DMS 273 (cell line): ENCODE results near the gene PDCD7.
"Not testable (repeated sequence)": the region's sequence is repeated elsewhere in the genome, so short reads cannot be mapped to it uniquely, and the experiment has no call there.

Experiments
- DNase-seq: peaks from one replicate; lab custom pipeline; 2025; ENCODE audit not compliant: unreplicated experiment; lab: John Stamatoyannopoulos, UW

Gene PDCD7

DNA sequence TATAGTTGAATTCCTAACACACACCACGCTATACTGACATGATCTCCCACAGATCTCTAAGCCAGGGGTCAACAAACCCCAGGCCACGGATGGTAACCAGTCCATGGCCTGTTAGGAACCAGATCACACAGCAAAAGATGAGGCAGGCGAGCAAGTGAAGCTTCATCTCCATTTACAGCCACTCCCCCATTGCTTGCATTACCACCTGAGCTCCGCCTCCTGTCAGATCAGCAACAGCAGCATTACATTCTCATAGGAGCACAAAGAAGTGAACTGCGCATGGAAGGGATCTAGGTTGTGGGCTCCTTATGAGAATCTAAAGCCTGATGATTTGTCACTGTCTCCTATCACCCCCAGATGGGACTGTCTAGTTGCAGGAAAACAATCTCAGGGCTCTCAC lies 2.7 kb downstream of the PDCD7 start:
- DNase-seq: no peak

DNA sequence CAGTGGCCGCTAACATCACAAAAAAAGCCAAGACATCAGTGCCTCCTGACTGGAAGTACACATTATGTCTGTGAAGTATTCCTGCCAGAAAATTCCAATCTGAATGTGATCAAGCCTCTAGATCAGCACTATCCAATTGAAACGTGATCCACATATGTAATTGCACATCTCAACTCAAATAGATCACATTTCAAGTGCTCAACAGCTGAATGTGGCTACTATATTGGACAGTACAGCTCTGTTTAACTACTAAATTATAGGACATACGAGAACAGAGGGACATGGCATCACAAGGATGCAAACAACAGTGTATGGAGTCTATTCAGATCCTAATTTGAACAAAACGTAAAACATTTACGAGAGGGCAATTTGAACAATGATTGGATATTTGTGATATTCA lies 18.1 kb downstream of the PDCD7 start:
- DNase-seq: peak; percentile 41

DNA sequence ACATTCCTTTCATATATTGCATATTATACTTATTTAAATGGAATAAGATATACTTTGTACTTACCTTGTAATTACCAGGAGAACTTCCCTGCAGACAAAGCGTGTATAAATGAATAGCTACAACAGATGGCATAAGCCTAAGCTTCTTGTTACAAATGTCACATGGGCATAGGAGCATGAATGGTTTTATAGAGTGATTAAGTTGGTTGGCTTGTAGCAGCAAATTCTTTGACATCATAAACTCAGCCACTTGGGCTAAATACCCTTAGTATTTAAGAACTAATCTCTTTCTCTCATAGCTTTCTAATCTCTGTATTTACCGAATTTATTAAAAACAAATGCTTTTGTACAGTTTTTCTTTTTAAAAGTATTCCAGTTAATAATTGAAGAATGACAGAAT lies 18.5 kb downstream of the PDCD7 start, which contains the start of gene UBAP1L:
UBAP1L (minus strand) TSS at position 115 of the 400 bp plus-strand sequence. CDS start 8,985 bp downstream, outside the sequence.
- peak; percentile 68 for DNase-seq

DNA sequence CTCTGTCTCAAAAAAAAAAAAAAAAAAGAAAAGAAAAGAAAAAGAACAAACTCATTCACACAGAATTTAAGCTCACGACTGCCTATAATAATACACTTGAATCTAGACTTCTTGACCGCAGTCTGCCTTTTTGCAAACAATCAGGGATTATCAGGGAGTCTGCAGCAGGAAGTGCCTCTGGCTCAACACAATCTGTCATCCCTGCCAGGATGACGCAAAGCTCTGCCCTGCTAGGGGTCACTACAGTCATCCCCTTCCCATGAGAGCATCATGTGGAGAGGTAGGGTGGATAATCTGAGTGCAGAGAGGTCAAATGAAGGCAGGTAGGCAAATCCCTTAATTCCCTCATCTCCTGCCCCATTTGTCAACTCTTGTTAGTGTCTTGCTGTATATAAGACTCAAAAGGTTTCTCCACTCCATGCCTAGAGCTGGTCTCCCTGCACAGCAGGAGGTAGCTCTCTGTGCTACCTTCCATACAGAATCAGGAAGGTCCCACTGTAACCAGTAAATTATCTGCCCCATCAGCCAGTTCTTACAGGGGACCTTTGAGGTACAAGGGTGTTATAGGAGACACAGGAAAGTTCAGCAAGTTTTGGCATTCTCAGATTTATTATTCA lies 22.8 kb downstream of the PDCD7 start:
- no peak for DNase-seq

DNA sequence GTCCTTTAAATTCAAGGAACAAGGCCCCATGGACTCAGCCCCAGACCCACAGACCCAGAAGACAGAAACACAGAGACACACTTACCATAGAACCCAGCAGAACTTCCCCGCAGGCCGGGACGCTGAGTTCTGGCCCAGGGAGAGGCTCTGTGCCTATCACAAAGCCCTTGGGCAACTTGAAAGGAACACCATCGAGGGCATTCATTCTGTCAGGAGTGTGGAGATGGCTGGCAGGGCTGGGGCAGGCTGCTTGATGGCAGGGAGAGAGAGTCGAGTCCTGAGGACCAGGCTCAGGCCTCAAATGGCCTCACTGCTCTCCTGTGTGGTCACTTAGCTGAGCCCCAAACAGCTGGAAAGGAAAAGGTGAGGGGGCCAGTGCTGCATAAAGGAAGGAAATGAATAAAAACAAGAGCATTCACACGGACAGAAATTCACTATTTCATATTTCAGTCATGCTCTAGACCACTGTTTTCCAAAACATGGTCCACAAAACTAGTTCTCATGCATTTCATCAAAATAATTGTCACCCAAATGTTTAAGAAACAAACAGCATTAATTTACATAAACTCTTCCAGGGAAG lies 27.5 kb downstream of the PDCD7 start:
- DNase-seq: no peak

DNA sequence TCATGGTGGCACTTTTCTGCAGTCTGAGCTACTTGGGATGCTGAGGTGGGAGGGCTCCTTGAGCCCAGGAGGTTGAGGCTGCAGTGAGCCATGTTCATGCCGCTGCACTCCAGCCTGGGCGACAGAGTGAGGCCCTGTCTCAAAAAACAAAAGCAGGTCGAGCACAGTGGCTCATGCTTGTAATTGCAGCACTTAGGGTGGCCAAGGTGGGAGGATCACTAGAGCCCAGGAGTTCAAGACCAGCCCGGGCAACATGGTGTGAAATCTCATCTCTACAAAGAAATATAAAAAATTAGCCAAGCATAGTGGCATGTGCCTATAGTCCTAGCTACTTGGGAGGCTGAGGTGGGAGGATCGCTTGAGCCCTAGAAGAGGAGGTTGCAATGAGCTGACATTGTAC lies 28.6 kb downstream of the PDCD7 start:
- no peak for DNase-seq

DNA sequence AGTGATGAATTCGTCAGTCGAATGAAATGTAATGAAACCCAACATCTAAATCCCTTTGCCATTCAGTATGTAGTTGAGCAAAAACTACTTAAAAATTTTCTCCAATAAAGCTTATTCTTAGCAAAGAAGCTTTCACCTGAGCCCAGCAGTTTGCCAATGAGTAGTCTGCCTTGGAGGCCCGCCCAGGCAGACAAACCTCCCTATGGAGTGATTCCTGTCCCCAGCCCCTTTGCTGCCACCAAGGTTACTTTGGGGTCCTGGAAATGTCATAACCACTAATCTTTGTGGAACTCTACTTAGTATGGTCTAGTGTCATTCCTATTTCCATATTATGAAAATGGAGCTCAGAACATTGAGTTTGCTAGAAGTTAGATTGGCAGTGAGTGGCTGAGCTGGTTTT lies 30.7 kb downstream of the PDCD7 start:
- DNase-seq: no peak

DNA sequence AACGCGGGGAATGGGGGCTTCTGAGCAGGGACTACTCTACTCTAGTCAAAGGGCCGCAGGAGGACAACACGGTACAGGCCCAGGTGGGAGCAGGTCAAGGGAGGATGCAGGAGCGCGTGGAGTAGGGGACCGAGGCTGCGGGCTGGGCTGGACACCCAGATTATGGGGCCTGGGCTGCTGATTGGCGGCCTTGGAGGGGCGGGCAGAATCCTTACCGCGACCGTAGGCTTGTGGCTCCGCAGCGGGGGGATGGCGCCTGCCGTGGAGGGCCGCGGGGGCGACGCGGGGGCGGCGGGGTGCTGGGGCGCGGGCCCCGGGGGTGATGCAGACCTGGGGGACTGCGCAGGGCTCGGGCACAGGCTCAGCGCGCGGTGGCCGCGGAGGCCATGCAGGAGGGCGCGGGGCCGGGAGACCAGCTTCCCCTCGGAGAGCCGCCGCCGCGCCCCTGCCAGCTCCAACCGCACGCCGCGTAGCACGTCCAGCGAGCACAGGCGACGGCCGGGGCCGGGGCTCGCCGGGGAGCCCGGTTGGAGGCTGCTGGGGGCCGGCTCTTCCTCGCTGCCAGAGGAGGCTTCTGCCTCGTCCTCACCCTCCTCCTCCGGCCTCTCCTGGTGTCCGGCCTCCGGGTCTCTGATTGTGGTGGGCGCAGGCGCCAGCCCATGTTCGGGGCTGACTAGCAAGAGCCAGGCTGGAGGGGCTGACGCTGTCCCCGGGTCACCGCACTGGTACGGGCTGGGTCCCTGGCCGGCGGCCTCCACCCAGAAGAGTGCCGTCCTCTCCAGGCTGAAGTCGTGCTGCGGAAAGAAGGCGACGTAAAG lies 31.5 kb downstream of the PDCD7 start:
- DNase-seq: no peak

DNA sequence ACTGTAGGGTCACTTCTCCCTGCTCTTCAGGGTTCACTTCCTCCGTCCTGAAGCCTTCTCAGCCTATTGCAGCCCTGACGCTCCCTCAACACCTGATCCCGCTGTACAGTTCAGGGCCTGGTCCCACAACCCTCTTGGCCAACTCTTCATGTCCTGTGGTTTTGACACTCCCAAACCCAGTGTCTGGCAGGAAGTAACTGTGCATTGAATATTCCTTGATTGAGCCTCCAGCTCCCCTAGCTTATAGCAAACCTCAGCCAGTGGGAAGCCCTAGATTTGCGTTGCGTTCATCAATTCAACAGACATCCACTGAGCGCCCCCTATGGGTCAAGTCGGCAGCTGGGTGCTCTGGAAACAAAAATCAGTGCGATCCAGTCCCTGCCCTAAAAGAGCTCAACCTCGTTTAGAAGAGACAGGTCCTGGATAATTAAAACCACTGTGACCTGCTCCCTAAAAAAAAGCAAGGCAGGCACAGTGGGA lies 32.2 kb downstream of the PDCD7 start:
- DNase-seq: peak; percentile 62

DNA sequence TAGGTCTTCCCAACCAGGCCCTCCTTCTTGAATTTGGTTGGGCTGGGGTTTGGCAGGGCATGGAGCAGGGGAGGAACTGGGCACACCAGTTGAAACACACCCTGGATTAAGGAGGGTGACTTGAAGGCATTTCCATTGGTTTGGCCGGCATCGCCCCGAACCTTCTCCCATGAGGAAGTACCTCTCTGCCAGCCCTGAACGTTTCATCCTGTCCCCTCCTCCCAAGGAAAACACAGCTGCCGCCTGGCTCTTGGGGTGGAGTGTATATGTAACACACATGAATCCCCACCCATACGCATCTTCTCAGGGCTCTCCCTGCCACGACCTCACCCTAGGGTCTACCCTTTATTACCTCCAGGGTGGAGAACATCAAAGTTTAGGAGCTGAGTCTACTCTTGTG lies 33.2 kb downstream of the PDCD7 start:
- no peak for DNase-seq

DNA sequence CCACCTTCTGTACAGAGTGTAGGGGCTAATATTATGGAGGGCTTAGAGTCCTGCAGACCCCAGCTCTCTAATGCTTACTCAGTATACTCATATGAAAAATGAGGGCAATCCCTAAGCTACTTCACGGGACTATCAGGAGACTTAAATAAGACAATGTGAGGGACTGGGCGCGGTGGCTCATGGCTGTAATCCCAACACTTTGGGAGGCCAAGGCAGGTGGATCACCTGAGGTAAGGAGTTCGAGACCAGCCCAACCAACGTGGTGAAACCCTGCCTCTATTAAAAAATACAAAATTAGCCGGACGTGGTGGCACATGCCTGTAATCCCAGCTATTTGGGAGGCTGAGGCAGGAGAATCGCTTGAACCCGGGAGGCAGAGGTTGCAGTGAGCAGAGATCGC lies 33.8 kb downstream of the PDCD7 start:
- not testable (repeated sequence) for DNase-seq

DNA sequence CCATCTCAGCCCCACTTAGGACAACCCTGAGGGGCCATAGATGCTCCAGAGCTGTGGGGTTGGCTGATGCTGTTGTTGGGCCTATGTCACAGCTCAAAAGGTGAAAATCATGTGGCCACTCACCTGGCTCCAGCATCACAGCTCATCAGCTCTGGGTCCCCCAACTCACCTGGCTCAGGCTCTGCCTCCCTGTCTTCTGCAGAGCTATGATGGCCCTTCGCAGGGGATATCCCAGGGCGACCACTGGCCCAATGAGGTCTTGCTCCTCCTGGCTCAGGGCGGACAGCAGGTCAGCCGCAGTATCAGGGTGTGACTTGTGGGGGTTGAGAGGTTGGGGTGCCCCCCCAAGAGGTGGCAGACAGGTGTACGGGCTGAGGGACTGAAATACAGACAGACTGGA lies 34.3 kb downstream of the PDCD7 start:
- DNase-seq: no peak

DNA sequence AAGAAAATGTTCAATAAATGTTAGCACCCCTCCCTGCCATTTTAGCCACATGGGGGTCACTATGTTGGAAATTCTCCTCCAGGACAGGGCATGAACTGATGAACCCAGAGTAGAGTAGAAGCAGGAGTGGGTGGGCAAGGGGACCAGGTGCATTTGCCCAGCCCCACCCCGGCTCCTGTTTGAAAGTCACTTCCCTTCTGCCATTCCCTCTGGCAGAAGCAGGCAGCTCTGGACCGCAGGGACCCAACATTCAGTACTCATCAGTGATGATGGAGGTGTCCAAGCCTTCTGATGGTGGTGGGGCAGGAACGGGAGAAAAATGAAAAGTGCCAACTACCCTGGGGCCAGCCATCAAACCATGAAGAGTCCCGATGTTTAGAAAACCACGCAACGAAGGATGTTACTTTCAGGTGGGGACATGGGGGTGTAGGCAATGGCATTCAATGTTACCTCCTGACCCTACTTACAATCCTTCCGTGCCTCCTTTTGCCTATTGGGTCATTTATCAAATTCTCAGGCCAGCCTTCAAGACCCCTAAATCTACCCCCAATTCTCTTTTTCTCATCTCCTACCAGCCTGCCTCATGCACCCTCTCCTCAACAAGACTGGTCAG lies 35.9 kb downstream of the PDCD7 start:
- no peak for DNase-seq

DNA sequence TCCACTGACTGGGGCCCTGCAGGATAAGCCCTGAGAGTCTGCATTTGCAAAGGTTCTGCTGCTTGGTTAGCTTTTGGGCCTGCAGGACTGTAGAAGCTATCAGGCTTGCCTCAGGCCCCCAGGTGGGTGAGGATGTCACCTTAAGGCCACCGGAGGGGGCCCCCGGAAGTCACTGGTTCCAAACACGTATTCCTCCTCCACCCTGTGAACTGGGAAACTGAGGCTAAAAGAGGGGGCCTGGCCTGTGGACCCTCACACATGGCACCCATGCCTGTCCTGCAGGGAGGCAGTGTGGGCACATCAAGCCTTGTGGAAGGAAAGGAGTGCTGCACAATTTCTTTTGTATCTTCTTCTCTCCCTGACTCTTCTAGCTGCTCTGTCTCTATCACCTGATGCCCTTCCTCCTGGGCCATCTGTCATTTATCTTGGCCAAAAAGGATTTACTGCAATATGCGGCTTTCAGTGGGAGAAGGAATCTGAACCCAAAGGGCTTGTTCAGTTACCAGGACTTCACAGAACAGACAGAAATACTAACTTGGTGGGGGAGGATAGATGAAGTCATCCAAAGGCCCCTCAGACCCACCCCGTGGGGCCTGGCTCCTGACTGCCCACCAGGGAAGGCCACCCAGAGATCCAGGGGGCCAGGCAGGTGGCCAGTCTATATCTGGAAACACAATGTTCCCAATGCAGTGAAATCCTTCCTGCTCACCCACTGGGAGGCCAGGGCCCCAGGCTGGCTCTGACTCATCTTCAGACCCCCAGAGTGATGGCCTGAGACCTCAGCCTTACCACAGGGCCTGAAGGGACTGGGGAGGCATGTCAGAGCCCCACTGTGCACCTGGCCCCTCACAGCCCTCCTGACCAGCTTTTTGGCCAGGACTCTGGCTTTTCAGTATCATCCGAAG lies 36.9 kb downstream of the PDCD7 start:
- peak; percentile 7 for DNase-seq

DNA sequence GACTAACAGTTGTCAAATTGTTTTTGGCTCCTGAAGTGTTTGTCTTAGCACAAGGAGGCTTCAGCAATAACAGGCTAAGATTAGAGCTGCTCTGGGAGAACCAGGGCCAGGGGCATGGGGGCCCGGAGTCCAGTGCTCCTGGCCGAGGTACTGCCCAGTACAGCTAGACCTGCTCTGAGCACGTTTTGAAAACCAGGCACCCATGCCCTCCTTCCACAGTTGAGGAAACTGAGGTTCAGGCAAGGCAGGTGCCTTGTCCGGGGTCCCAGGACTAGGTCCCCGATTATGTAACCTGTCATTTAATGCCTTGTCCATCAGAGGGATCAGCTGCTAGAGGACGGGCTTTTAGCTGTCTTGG lies 37.9 kb downstream of the PDCD7 start:
- no peak for DNase-seq

DNA sequence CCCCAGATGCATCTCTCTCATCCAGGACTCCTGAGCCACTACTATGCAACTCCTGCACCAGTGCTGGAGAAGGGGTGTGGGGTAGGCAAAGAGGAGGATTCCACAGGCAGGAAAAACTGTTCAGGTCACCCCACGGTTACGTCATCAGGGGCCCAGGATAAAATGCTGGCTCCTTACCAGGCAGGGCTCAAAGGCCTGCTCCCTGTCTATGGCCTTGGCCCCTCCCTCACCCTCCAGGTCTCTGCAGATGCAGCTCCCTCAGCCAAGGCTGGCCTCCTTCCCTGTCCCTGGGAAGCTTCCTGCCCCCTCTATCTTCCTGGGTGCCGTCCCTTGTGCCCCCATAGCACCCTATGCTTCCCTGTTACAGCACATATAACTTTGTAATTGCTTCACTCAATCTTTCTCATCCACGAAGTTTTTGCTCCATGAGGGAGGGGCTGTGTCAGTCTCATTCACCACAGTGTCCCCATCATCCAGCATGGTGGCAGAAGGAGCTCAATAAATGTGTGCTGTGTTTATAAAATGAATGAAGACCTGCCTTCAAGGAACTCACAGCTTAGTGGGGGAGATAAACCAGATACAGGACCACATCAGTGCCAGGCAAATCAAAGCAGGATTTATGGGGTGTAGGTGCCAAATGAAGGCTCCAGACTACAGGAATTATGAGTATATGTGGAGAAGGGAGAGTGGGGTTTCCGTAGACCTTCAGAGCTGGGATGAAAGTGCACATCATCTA lies 38.4 kb downstream of the PDCD7 start:
- DNase-seq: no peak

DNA sequence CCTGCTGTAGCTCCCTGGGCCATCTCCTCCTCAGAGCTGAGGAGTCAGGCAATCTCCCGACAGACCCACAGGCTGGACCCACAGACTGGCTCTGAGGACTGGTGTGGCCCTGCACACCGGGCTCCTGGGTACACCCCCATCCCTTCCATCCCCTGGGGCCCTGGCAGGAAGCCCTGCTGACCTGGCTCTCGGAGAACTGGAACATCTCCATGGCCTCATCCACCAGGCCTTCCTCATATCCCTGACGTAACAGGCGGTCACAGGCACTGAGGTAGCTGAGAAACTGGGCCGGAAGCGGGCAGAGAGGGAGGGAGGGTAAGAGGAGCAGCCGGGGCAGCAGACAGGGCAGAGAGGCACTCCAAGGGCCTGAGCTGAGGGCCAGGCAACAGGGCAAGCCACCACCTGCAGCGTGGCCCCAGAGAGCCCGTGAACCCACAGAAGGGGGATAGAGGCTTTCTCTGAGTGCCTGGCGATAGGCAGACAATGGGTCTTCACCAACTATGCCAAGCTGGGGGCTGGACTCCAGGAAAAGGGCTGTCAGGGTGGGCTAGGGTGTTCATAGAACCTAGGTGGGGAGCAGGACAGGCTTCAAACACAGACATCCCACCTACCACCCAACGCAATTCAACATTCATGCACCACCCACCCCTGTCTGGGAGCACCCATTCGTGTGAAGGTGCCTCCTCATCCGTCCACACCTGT lies 39.2 kb downstream of the PDCD7 start:
- DNase-seq: no peak

DNA sequence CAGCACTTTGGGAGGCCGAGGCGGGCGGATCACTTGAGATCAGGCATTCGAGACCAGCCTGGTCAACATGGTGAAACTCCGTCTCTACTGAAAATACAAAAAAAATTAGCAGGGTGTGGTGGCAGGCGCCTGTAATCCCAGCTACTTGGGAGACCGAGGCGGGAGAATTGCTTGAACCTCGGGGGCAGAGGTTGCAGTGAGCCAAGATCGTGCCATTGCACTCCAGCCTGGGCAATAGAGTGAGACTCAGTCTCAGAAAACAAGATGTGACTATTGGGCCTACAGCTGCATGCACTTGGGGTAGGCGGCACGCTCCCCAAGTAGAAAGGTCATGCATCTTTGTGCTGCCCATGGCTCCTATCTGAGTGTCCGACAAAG lies 39.8 kb downstream of the PDCD7 start:
- DNase-seq: not testable (repeated sequence)
